ENCODE measurements around the gene HBM. TPM values are rescaled to one million over a fixed set of nuclear protein-coding genes. Genes with fewer than 3 reads are reported as not detected.

Gene HBM
- polyA plus RNA-seq, 1 of the 3 experiments (the other 2 are of a cell fraction): not detected

DNA sequence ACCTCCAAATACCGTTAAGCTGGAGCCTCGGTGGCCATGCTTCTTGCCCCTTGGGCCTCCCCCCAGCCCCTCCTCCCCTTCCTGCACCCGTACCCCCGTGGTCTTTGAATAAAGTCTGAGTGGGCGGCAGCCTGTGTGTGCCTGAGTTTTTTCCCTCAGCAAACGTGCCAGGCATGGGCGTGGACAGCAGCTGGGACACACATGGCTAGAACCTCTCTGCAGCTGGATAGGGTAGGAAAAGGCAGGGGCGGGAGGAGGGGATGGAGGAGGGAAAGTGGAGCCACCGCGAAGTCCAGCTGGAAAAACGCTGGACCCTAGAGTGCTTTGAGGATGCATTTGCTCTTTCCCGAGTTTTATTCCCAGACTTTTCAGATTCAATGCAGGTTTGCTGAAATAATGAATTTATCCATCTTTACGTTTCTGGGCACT, 11.6 kb downstream of the HBM start:
- Histone ChIP-seq H3K27ac (ENCODE audit: low read depth in 2 of 2, low read length in 1 of 2) (no peak overlapping the region), H3K9me3 (no peaks in the 10 kb centered on the region), H3K4me1 (ENCODE audit: control insufficient read depth in 1 of 2, insufficient read depth in 2 of 2, low read depth in 1 of 2, low read length in 1 of 2) (peaks cover 0 to 10% of the 10 kb centered on the region in 2 experiments; a peak in 1 of 4 replicates), H3K27me3 (ENCODE audit: insufficient read depth) (peaks cover 28% of the 10 kb centered on the region), H3K9me2 (no peaks in the 10 kb centered on the region), H3K36me3 (replicated peaks in 1 of 2; ENCODE audit: control insufficient read depth in 1 of 2, insufficient read depth in 2 of 2, low read length in 1 of 2) (no peaks in the 10 kb centered on the region), H2AFZ (ENCODE audit: low read depth) (no peak overlapping the region), H3K4me2 (no peak overlapping the region), H3F3A (replicated peaks; ENCODE audit: insufficient read depth) (peaks cover 7% of the 10 kb centered on the region), H3K9ac (no peak overlapping the region), H3K79me2 (ENCODE audit: insufficient read depth) (no peaks in the 10 kb centered on the region), H4K20me1 (ENCODE audit: insufficient read depth) (peaks cover 18% of the 10 kb centered on the region), H3K4me3 (ENCODE audit: low read depth in 2 of 2, low read length in 1 of 2) (no peak overlapping the region)
- ChIA-PET POLR2A (interaction anchor here (0.5 kb wide), 1 partner anchor 45 kb away, joined by 5 read pairs; no protein-coding TSS in a partner anchor), CTCF (interaction anchor here (1.0 to 7.0 kb wide), 3 partner anchors 70 to 185 kb away, joined by 4 to 105 read pairs (median 38); no protein-coding TSS in a partner anchor)
- WGBS (ENCODE audit: low lambda C conversion rate): 11% methylated on average over 11 of the region's 13 CpGs
- DNase-seq: peak; percentile 70
- TF ChIP-seq TCF12 (IDR thresholded peaks at IDR 0.05) (no peak), SMC3 (IDR thresholded peaks at IDR 0.05; ENCODE audit: low read depth, low read length) (no peak), MXI1 (IDR thresholded peaks at IDR 0.05; ENCODE audit: low read depth, low read length) (peak; percentile 42; the same call in 1 of the 2 replicates), RAD21 (IDR thresholded peaks at IDR 0.05; ENCODE audit: low read length) (no peak), EP300 (IDR thresholded peaks at IDR 0.05; ENCODE audit: borderline replicate concordance in 1 of 2, low read depth in 1 of 2, low read length in 1 of 2) (no peak), RXRA (IDR thresholded peaks at IDR 0.05; ENCODE audit: borderline replicate concordance, low read depth) (no peak)
- TF ChIP-seq, protein P1, sequence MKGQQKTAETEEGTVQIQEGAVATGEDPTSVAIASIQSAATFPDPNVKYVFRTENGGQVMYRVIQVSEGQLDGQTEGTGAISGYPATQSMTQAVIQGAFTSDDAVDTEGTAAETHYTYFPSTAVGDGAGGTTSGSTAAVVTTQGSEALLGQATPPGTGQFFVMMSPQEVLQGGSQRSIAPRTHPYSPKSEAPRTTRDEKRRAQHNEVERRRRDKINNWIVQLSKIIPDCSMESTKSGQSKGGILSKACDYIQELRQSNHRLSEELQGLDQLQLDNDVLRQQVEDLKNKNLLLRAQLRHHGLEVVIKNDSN (IDR thresholded peaks at IDR 0.05; ENCODE audit: borderline replicate concordance, low read depth): no peak
- TF ChIP-seq, protein P2, sequence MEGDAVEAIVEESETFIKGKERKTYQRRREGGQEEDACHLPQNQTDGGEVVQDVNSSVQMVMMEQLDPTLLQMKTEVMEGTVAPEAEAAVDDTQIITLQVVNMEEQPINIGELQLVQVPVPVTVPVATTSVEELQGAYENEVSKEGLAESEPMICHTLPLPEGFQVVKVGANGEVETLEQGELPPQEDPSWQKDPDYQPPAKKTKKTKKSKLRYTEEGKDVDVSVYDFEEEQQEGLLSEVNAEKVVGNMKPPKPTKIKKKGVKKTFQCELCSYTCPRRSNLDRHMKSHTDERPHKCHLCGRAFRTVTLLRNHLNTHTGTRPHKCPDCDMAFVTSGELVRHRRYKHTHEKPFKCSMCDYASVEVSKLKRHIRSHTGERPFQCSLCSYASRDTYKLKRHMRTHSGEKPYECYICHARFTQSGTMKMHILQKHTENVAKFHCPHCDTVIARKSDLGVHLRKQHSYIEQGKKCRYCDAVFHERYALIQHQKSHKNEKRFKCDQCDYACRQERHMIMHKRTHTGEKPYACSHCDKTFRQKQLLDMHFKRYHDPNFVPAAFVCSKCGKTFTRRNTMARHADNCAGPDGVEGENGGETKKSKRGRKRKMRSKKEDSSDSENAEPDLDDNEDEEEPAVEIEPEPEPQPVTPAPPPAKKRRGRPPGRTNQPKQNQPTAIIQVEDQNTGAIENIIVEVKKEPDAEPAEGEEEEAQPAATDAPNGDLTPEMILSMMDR (IDR thresholded peaks at IDR 0.05): no peak

DNA sequence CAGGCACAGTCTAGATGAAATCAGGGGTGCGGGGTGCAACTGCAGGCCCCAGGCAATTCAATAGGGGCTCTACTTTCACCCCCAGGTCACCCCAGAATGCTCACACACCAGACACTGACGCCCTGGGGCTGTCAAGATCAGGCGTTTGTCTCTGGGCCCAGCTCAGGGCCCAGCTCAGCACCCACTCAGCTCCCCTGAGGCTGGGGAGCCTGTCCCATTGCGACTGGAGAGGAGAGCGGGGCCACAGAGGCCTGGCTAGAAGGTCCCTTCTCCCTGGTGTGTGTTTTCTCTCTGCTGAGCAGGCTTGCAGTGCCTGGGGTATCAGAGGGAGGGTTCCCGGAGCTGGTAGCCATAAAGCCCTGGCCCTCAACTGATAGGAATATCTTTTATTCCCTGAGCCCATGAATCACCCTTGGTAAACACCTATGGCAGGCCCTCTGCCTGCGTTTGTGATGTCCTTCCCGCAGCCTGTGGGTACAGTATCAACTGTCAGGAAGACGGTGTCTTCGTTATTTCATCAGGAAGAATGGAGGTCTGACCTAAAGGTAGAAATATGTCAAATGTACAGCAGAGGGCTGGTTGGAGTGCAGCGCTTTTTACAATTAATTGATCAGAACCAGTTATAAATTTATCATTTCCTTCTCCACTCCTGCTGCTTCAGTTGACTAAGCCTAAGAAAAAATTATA, 12.3 kb downstream of the HBM start:
- H3K9me2 ChIP-seq: no peaks in the 10 kb centered on the region
- H3K27ac ChIP-seq (ENCODE audit: low read depth in 2 of 2, low read length in 1 of 2): no peak overlapping the region
- CTCF ChIA-PET: interaction anchor here (1.0 to 7.5 kb wide), 5 partner anchors 17 to 184 kb away, joined by 4 to 120 read pairs (median 38); no protein-coding TSS in a partner anchor
- peaks cover 28% of the 10 kb centered on the region for H3K27me3 ChIP-seq (ENCODE audit: insufficient read depth)
- DNase-seq: no peak
- no peaks in the 10 kb centered on the region for H3K36me3 ChIP-seq (replicated peaks in 1 of 2; ENCODE audit: control insufficient read depth in 1 of 2, insufficient read depth in 2 of 2, low read length in 1 of 2)
- no peak overlapping the region for H3K4me3 ChIP-seq (ENCODE audit: low read depth in 2 of 2, low read length in 1 of 2)
- 60% methylated on average over 6 of the region's 11 CpGs for WGBS (ENCODE audit: low lambda C conversion rate)
- peaks cover 18% of the 10 kb centered on the region for H4K20me1 ChIP-seq (ENCODE audit: insufficient read depth)
- no peak overlapping the region for H3K4me2 ChIP-seq
- peaks cover 7% of the 10 kb centered on the region for H3F3A ChIP-seq (replicated peaks; ENCODE audit: insufficient read depth)
- H3K9me3 ChIP-seq: no peaks in the 10 kb centered on the region
- TF ChIP-seq, protein P1 (IDR thresholded peaks at IDR 0.05; ENCODE audit: borderline replicate concordance, low read depth): no peak
- TF ChIP-seq RFX5 (IDR thresholded peaks at IDR 0.05; ENCODE audit: low read length): no peak
- TF ChIP-seq ELF1 (IDR thresholded peaks at IDR 0.05): no peak
- TF ChIP-seq, protein P3, sequence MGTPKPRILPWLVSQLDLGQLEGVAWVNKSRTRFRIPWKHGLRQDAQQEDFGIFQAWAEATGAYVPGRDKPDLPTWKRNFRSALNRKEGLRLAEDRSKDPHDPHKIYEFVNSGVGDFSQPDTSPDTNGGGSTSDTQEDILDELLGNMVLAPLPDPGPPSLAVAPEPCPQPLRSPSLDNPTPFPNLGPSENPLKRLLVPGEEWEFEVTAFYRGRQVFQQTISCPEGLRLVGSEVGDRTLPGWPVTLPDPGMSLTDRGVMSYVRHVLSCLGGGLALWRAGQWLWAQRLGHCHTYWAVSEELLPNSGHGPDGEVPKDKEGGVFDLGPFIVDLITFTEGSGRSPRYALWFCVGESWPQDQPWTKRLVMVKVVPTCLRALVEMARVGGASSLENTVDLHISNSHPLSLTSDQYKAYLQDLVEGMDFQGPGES (IDR thresholded peaks at IDR 0.05; ENCODE audit: low read depth, low read length): no peak
- TF ChIP-seq RCOR1 (IDR thresholded peaks at IDR 0.05; ENCODE audit: low read length): no peak
- no peak for TF ChIP-seq TAF1 (IDR thresholded peaks at IDR 0.05; ENCODE audit: borderline replicate concordance, low read depth, low read length)
- no peak for TF ChIP-seq JUND (IDR thresholded peaks at IDR 0.05)
- no peak for TF ChIP-seq RAD21 (IDR thresholded peaks at IDR 0.05; ENCODE audit: low read length)
- TF ChIP-seq MXI1 (IDR thresholded peaks at IDR 0.05; ENCODE audit: low read depth, low read length): no peak
- no peak for TF ChIP-seq TCF12 (IDR thresholded peaks at IDR 0.05)
- TF ChIP-seq NRF1 (IDR thresholded peaks at IDR 0.05; ENCODE audit: low read depth, low read length): no peak
- no peak for TF ChIP-seq POLR2AphosphoS5 (IDR thresholded peaks at IDR 0.05; ENCODE audit: low read depth, low read length)
- TF ChIP-seq, protein P4, sequence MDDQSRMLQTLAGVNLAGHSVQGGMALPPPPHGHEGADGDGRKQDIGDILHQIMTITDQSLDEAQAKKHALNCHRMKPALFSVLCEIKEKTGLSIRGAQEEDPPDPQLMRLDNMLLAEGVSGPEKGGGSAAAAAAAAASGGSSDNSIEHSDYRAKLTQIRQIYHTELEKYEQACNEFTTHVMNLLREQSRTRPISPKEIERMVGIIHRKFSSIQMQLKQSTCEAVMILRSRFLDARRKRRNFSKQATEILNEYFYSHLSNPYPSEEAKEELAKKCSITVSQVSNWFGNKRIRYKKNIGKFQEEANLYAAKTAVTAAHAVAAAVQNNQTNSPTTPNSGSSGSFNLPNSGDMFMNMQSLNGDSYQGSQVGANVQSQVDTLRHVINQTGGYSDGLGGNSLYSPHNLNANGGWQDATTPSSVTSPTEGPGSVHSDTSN (IDR thresholded peaks at IDR 0.05): no peak
- no peak for TF ChIP-seq NFIC (IDR thresholded peaks at IDR 0.05; ENCODE audit: borderline replicate concordance)
- POLR2A ChIA-PET: interaction anchor here (0.5 kb wide), 1 partner anchor 46 kb away, joined by 5 read pairs; no protein-coding TSS in a partner anchor
- H3K79me2 ChIP-seq (ENCODE audit: insufficient read depth): no peaks in the 10 kb centered on the region
- H3K9ac ChIP-seq: no peak overlapping the region
- H3K4me1 ChIP-seq (ENCODE audit: control insufficient read depth in 1 of 2, insufficient read depth in 2 of 2, low read depth in 1 of 2, low read length in 1 of 2): peaks cover 0 to 10% of the 10 kb centered on the region in 2 experiments; a peak in 1 of 4 replicates
- no peak overlapping the region for H2AFZ ChIP-seq (ENCODE audit: low read depth)

Data from SK-N-SH (cell line).